GM13976 (cell line): ENCODE measurements around the gene C22orf15.
"Not testable (repeated sequence)": the region's sequence is repeated elsewhere in the genome, so short reads cannot be mapped to it uniquely, and the experiment has no call there.

Experiments
- DNase-seq: peaks from one replicate; pipeline ENCODE4 v3.0.0; 2012; ENCODE audit warnings: low spot score
- CTCF ChIP-seq: IDR thresholded peaks from 2 replicates; pipeline ENCODE4 v1.5.1; 2012; ENCODE audit warnings: borderline replicate concordance, mild to moderate bottlenecking; ENCODE audit not compliant: insufficient read depth; ENCODE audit errors: extremely low read depth, missing control alignments, control extremely low read depth
- in situ Hi-C: fragments of 300-500 bp; cut with MboI; formaldehyde crosslinking; loops from one replicate; pipeline ENCODE4 v1.12.0; 2022; ENCODE audit warnings: low sequenced_read_pairs, mixed read lengths, inconsistent platforms; ENCODE audit not compliant: unreplicated experiment

The C22orf15 gene

GRCh38 chr22:23718371-23719165 is 44.2 kb upstream of the C22orf15 start:
- TF ChIP-seq CTCF, result no peak
- in situ Hi-C loops, result no loop called here
- DNase-seq, result no peak

- TF ChIP-seq CTCF, result no peak
- in situ Hi-C loops, result no loop called here
- DNase-seq, result no peak
Observed at GRCh38 chr22:23720855-23721254, 41.9 kb upstream of the C22orf15 start.

- in situ Hi-C loops, result no loop called here
- TF ChIP-seq CTCF, result no peak
- no peak for DNase-seq
Observed at GRCh38 chr22:23722160-23722559, 40.6 kb upstream of the C22orf15 start.

GRCh38 chr22:23722724-23723123 is 40.1 kb upstream of the C22orf15 start:
- in situ Hi-C loops, result no loop called here
- no peak for DNase-seq
- no peak for TF ChIP-seq CTCF

GRCh38 chr22:23728108-23728507 is 34.7 kb upstream of the C22orf15 start:
- in situ Hi-C loops, DNase-seq: not testable (repeated sequence)

GRCh38 chr22:23737696-23738095 is 25.1 kb upstream of the C22orf15 start:
- TF ChIP-seq CTCF, result no peak
- no peak for DNase-seq
- in situ Hi-C loops, result no loop called here

- in situ Hi-C loops, result no loop called here
- no peak for TF ChIP-seq CTCF
- no peak for DNase-seq
Observed at GRCh38 chr22:23742505-23743264, 20.1 kb upstream of the C22orf15 start.
